Gastroesophageal sphincter (tissue), 3 donors: ENCODE data around the gene DUOX2.

Experiments
- CTCF ChIP-seq, 4 experiments: fragments of 200-600 bp in 2 of 4; fragments of 450-650 bp in 2 of 4; sonication (generic) in 1 of 4; IDR thresholded peaks; one replicate each; pipeline ENCODE4 v1.5.1; 2017 to 2019; ENCODE audit warnings: antibody characterized with exemption in 4 of 4, mild to moderate bottlenecking in 2 of 4, moderate library complexity in 2 of 4
- EP300 ChIP-seq: sonication (generic); formaldehyde crosslinking; IDR thresholded peaks from one replicate; pipeline ENCODE4 v1.6.1; 2017; ENCODE audit warnings: antibody characterized with exemption, mild to moderate bottlenecking
- POLR2A ChIP-seq, 2 donors: fragments of 450-650 bp; IDR thresholded peaks; one replicate each; pipeline ENCODE4 v1.6.1; 2017; ENCODE audit warnings: antibody characterized with exemption in 2 of 2, mild to moderate bottlenecking in 2 of 2, moderate library complexity in 1 of 2
- POLR2AphosphoS5 ChIP-seq: sonication (generic); formaldehyde crosslinking; IDR thresholded peaks from one replicate; pipeline ENCODE4 v1.6.1; 2017; ENCODE audit warnings: antibody characterized with exemption

GRCh38 chr15:45097466-45097865 is 16.5 kb downstream of the DUOX2 start:
- TF ChIP-seq POLR2A (IDR thresholded peaks at IDR 0.05): no peak
- no peak for TF ChIP-seq CTCF (IDR thresholded peaks at IDR 0.05)
- TF ChIP-seq EP300: no peak
- TF ChIP-seq POLR2AphosphoS5: no peak
